Measurements from ENCODE around the gene SCG2.

Gene SCG2

GRCh38 chr2:223570784-223571183, 31.4 kb downstream of the SCG2 start:
- FAIRE-seq, result no peak

DNA sequence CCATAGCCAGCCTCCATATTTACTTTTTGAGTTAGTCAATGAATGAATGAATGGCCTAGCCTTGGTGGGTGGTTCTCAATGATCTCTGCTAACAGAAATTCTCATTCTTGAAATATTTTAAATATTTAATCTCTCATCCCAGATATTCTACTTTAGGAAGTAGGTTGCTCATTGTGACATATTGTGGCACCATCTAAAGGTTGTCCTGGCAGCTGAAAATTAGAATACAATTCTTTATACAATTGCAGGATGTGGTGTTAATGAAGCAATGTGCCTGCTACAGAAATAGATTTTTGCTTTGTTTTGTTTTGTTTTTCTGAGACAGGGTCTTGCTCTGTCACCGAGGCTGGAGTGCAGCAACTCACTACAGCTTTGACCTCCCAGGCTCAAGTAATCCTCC, 35.8 kb downstream of the SCG2 start:
- FAIRE-seq, result no peak

DNA sequence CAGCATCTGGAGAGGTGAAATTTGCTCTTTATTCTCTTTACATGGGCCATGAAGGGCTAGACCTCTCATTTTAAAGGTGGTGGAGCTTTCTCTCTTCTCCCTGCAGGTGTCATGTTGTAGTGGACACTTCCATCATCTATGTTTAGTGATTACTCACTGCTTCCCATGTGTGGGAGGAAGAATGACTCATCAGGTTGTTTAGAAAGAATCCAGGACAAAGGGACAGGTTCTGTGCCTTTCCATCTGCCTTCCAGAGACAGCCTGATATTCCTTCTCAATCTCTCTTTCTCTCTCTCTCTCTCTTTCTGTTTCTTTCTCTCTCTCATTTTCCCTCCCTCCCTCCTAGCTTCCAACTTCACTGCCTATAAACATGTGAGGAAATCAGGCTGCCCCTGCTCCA, 38.7 kb downstream of the SCG2 start:
- no peak for FAIRE-seq

DNA sequence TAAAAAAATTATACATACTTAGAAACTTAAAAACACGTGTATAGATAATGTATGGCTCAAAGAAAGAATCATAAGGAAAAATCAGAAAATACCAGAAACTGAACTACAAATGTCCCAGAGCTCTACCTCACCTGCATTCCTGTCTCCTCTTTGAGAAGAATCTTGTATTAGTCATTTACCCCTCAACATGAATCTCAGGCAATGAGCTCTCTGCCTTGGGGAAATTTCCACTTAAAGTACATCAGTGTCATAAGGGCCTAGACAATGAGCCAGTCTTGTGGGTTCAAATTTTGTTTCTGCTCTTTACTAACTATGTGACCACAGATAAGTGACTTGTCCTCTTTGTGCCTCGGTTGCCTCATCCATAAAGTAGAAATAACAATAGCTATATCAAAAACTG, 40.1 kb downstream of the SCG2 start:
- no peak for FAIRE-seq

GRCh38 chr2:223560749-223561435, 41.3 kb downstream of the SCG2 start:
- no peak for FAIRE-seq

- FAIRE-seq, result no peak
Observed at GRCh38 chr2:223558970-223559369, 43.2 kb downstream of the SCG2 start.

GRCh38 chr2:223554923-223555322, 47.2 kb downstream of the SCG2 start:
- FAIRE-seq, result no peak

- no peak for FAIRE-seq
Observed at GRCh38 chr2:223549215-223549614, 52.9 kb downstream of the SCG2 start.

- no peak for FAIRE-seq
Observed at GRCh38 chr2:223548194-223548593, 54.0 kb downstream of the SCG2 start.

All from colon (tissue), 2 donors.